Activated T-cell treated with anti-CD3 and anti-CD28 coated beads for 48 hours (primary cell): ENCODE results near the gene PDLIM1.
"Not testable (repeated sequence)": the region's sequence is repeated elsewhere in the genome, so short reads cannot be mapped to it uniquely, and the experiment has no call there.

Experiments
- DNase-seq: peaks from one replicate; pipeline ENCODE4 v3.0.0-alpha.2; 2020; ENCODE audit warnings: low read depth

PDLIM1 gene

GRCh38 chr10:95240811-95241210 lies 50.0 kb downstream of the PDLIM1 start:
- no peak for DNase-seq

- DNase-seq = not testable (repeated sequence)
These were observed 50.7 kb downstream of the PDLIM1 start for GRCh38 chr10:95240096-95240495.

- DNase-seq = no peak
These were observed 53.2 kb downstream of the PDLIM1 start for GRCh38 chr10:95237376-95238170.

GRCh38 chr10:95236068-95236903 lies 54.5 kb downstream of the PDLIM1 start:
- DNase-seq = peak; percentile 22

- DNase-seq = no peak
These were observed 55.1 kb downstream of the PDLIM1 start for GRCh38 chr10:95235676-95236067.

- DNase-seq = no peak
These were observed 55.9 kb downstream of the PDLIM1 start for GRCh38 chr10:95234951-95235350.

GRCh38 chr10:95233377-95234034 lies 57.3 kb downstream of the PDLIM1 start:
- no peak for DNase-seq

- peak; percentile 36 for DNase-seq
These were observed 59.9 kb downstream of the PDLIM1 start for GRCh38 chr10:95230677-95231586.

- DNase-seq = no peak
These were observed 60.8 kb downstream of the PDLIM1 start for GRCh38 chr10:95229724-95230627.

- DNase-seq = not testable (repeated sequence)
These were observed 61.7 kb downstream of the PDLIM1 start for GRCh38 chr10:95228934-95229723.

- DNase-seq = no peak
These were observed 65.7 kb downstream of the PDLIM1 start for GRCh38 chr10:95225136-95225535.

GRCh38 chr10:95221124-95221523 lies 69.7 kb downstream of the PDLIM1 start:
- DNase-seq = no peak

- DNase-seq = no peak
These were observed 70.3 kb downstream of the PDLIM1 start for GRCh38 chr10:95220539-95220938.

GRCh38 chr10:95217476-95217875 lies 73.3 kb downstream of the PDLIM1 start:
- no peak for DNase-seq

GRCh38 chr10:95214793-95215192 lies 76.0 kb downstream of the PDLIM1 start:
- no peak for DNase-seq

GRCh38 chr10:95214369-95214768 lies 76.4 kb downstream of the PDLIM1 start:
- no peak for DNase-seq

GRCh38 chr10:95211606-95212279 lies 79.1 kb downstream of the PDLIM1 start:
- no peak for DNase-seq

GRCh38 chr10:95209509-95210127 lies 81.2 kb downstream of the PDLIM1 start:
- DNase-seq = no peak
